Endodermal cell (in vitro differentiated cells): ENCODE results near the gene MEF2B. TPM values are rescaled to one million over a fixed set of nuclear protein-coding genes. Genes with fewer than 3 reads are reported as not detected.

ENCODE experiments used
- DNase-seq: peaks from one replicate; pipeline ENCODE4 v3.0.0-alpha.2; 2017
- H3K27ac ChIP-seq: 2 replicates; pipeline ENCODE4 v1.5.1; 2013; ENCODE audit warnings: mild to moderate bottlenecking, low read depth, low read length, moderate library complexity
- H3K27me3 ChIP-seq: 2 replicates; pipeline ENCODE4 v1.6.1; 2013; ENCODE audit warnings: mild to moderate bottlenecking, low read length, moderate library complexity; ENCODE audit not compliant: insufficient read depth, control insufficient read depth, poor library complexity, severe bottlenecking
- H3K36me3 ChIP-seq: 2 replicates; pipeline ENCODE4 v1.7.0; 2013; ENCODE audit warnings: mild to moderate bottlenecking, low read length, moderate library complexity; ENCODE audit not compliant: control insufficient read depth, insufficient read depth
- H3K4me1 ChIP-seq: one replicate; pipeline ENCODE4 v1.7.0; 2013; ENCODE audit warnings: low read length; ENCODE audit not compliant: control insufficient read depth, insufficient read depth
- H3K4me3 ChIP-seq: 2 replicates; pipeline ENCODE4 v1.5.1; 2013; ENCODE audit warnings: mild to moderate bottlenecking, low read length, moderate library complexity
- H3K9ac ChIP-seq: 2 replicates; pipeline ENCODE4 v1.6.1; 2013; ENCODE audit warnings: mild to moderate bottlenecking, low read length, moderate library complexity; ENCODE audit not compliant: poor library complexity, severe bottlenecking; ENCODE audit errors: extremely low read depth
- H3K9me3 ChIP-seq: 2 replicates; pipeline ENCODE4 v1.6.1; 2013; ENCODE audit warnings: mild to moderate bottlenecking, low read length, moderate library complexity; ENCODE audit not compliant: control insufficient read depth
- H3K27ac Mint-ChIP-seq: 2 replicates; pipeline ENCODE4 v1.8.0; 2020; ENCODE audit warnings: mixed read lengths
- H3K27me3 Mint-ChIP-seq: 2 replicates; pipeline ENCODE4 v1.8.0; 2021; ENCODE audit warnings: mild to moderate bottlenecking, mixed read lengths; ENCODE audit not compliant: insufficient read depth
- H3K36me3 Mint-ChIP-seq: 2 replicates; pipeline ENCODE4 v1.8.0; 2020; ENCODE audit warnings: low read depth, mixed read lengths
- H3K4me1 Mint-ChIP-seq: 2 replicates; pipeline ENCODE4 v1.8.0; 2020; ENCODE audit warnings: mixed read lengths
- H3K4me3 Mint-ChIP-seq: 2 replicates; pipeline ENCODE4 v1.8.0; 2020; ENCODE audit warnings: mild to moderate bottlenecking, moderate library complexity, mixed read lengths
- H3K9me3 Mint-ChIP-seq: 2 replicates; pipeline ENCODE4 v1.8.0; 2020; ENCODE audit warnings: mild to moderate bottlenecking, mixed read lengths
- CTCF ChIP-seq: fragments of 200-600 bp; sonication (generic); conservative IDR thresholded peaks from 2 replicates; pipeline ENCODE4 v1.5.0; 2021; ENCODE audit warnings: antibody characterized with exemption, mild to moderate bottlenecking
- WGBS, 2 experiments: methylation state at CpG; one replicate each; pipeline versions ENCODE4 v1.1.5 to v1.1.7; 2013; ENCODE audit warnings: missing lambda C conversion rate in 2 of 2, mixed read lengths in 1 of 2; ENCODE audit not compliant: insufficient coverage in 1 of 2, insufficient read length in 1 of 2; 5-methylcytosine and 5-hydroxymethylcytosine counted together
- total RNA-seq, 2 donors: library from RNA; stranded (reverse); fragmentation: NEBNext Ultra II Directional in 1 of 2; extraction: Animal tissue kit (Norgen Biotek cat#: 25700) in 1 of 2; gene quantifications; 2 replicates in 1 of 2; 3 replicates in 1 of 2; pipeline ENCODE4 v1.2.1, GENCODE V29; 2021

MEF2B gene
- total RNA-seq, 2 donors from 2014 or later: 1.2 to 1.6 TPM

GRCh38 chr19:19119325-19120237, 50.5 kb downstream of the MEF2B start:
- peaks cover 31% of the 10 kb centered on the region for H3K36me3 ChIP-seq
- peak; percentile 41 for DNase-seq
- H3K4me3 ChIP-seq: no peak overlapping the region
- Mint-ChIP-seq H3K36me3 (peaks cover 41% of the 10 kb centered on the region), H3K27ac (no peak overlapping the region), H3K27me3 (no peaks in the 10 kb centered on the region), H3K4me1 (no peaks in the 10 kb centered on the region), H3K9me3 (peaks cover 22% of the 10 kb centered on the region), H3K4me3 (no peak overlapping the region)
- no peaks in the 10 kb centered on the region for H3K4me1 ChIP-seq
- H3K9me3 ChIP-seq: peaks cover 18% of the 10 kb centered on the region
- WGBS, 2 experiments: 93 to 96% methylated on average over 18 to 39 of the region's 39 CpGs
- no peaks in the 10 kb centered on the region for H3K27me3 ChIP-seq
- H3K27ac ChIP-seq: no peak overlapping the region
- no peak for TF ChIP-seq CTCF
- no peak overlapping the region for H3K9ac ChIP-seq

GRCh38 chr19:19115954-19116353, 54.1 kb downstream of the MEF2B start:
- peak; percentile 86 for TF ChIP-seq CTCF
- peaks cover 2% of the 10 kb centered on the region for H3K4me1 Mint-ChIP-seq
- peaks cover 8% of the 10 kb centered on the region for H3K36me3 ChIP-seq
- no peaks in the 10 kb centered on the region for H3K27me3 ChIP-seq
- WGBS, 2 experiments: 89 to 90% methylated on average over 7 to 9 of the region's 9 CpGs
- no peaks in the 10 kb centered on the region for H3K9me3 ChIP-seq
- no peak overlapping the region for H3K27ac ChIP-seq
- peaks cover 15% of the 10 kb centered on the region for H3K36me3 Mint-ChIP-seq
- H3K4me3 ChIP-seq: no peak overlapping the region
- H3K27me3 Mint-ChIP-seq: peaks cover 14% of the 10 kb centered on the region
- H3K4me1 ChIP-seq: no peaks in the 10 kb centered on the region
- no peak overlapping the region for H3K4me3 Mint-ChIP-seq
- DNase-seq: peak; percentile 90
- H3K27ac Mint-ChIP-seq: no peak overlapping the region
- no peaks in the 10 kb centered on the region for H3K9me3 Mint-ChIP-seq
- H3K9ac ChIP-seq: no peak overlapping the region

- Mint-ChIP-seq H3K27ac (no peak overlapping the region), H3K9me3 (no peaks in the 10 kb centered on the region), H3K36me3 (peaks cover 4% of the 10 kb centered on the region), H3K27me3 (peaks cover 27% of the 10 kb centered on the region), H3K4me3 (no peak overlapping the region), H3K4me1 (peaks cover 2% of the 10 kb centered on the region)
- Histone ChIP-seq H3K27me3 (no peaks in the 10 kb centered on the region), H3K4me3 (no peak overlapping the region), H3K9me3 (no peaks in the 10 kb centered on the region), H3K36me3 (no peaks in the 10 kb centered on the region), H3K4me1 (no peaks in the 10 kb centered on the region), H3K9ac (no peak overlapping the region), H3K27ac (peak overlapping the region; percentile 11)
- WGBS, 2 experiments: 75 to 88% methylated on average over 3 to 7 of the region's 7 CpGs
- peak; percentile 36 for TF ChIP-seq CTCF
- DNase-seq: peak; percentile 90
These were observed 56.9 kb downstream of the MEF2B start for GRCh38 chr19:19113040-19113626.
